Prostate gland (tissue), 2 donors: Measurements from ENCODE around the gene CPOX.

Experiments used
- CTCF ChIP-seq, 4 experiments: fragments of 200-600 bp in 2 of 4; fragments of 450-650 bp in 2 of 4; sonication (generic) in 2 of 4; IDR thresholded peaks; 1 replicate in 3 of 4; 2 replicates in 1 of 4; pipeline ENCODE4 v1.5.1; 2016 to 2019; ENCODE audit warnings: antibody characterized with exemption in 4 of 4, mild to moderate bottlenecking in 2 of 4, moderate library complexity in 2 of 4
- POLR2A ChIP-seq: fragments of 450-650 bp; IDR thresholded peaks from one replicate; pipeline ENCODE4 v1.6.1; 2016; ENCODE audit warnings: antibody characterized with exemption, mild to moderate bottlenecking

GRCh38 chr3:98548544-98548943, 44.9 kb downstream of the CPOX start:
- no peak for TF ChIP-seq CTCF (IDR thresholded peaks at IDR 0.05)
- TF ChIP-seq POLR2A: no peak
